NCI-H1105 treated with DMSO at 0.1 percent for 48 hours (cell line): ENCODE measurements around the gene SLC66A2.
"Not testable (repeated sequence)": the region's sequence is repeated elsewhere in the genome, so short reads cannot be mapped to it uniquely, and the experiment has no call there.

Experiments used
- DNase-seq: peaks from one replicate; lab custom pipeline; 2025; lab: John Stamatoyannopoulos, UW

The SLC66A2 gene

GRCh38 chr18:79866889-79867574 lies 84.4 kb downstream of the SLC66A2 start:
- no peak for DNase-seq

- DNase-seq = not testable (repeated sequence)
Observed at GRCh38 chr18:79865951-79866350, 85.5 kb downstream of the SLC66A2 start.

- not testable (repeated sequence) for DNase-seq
Observed at GRCh38 chr18:79864955-79865354, 86.5 kb downstream of the SLC66A2 start.

DNA sequence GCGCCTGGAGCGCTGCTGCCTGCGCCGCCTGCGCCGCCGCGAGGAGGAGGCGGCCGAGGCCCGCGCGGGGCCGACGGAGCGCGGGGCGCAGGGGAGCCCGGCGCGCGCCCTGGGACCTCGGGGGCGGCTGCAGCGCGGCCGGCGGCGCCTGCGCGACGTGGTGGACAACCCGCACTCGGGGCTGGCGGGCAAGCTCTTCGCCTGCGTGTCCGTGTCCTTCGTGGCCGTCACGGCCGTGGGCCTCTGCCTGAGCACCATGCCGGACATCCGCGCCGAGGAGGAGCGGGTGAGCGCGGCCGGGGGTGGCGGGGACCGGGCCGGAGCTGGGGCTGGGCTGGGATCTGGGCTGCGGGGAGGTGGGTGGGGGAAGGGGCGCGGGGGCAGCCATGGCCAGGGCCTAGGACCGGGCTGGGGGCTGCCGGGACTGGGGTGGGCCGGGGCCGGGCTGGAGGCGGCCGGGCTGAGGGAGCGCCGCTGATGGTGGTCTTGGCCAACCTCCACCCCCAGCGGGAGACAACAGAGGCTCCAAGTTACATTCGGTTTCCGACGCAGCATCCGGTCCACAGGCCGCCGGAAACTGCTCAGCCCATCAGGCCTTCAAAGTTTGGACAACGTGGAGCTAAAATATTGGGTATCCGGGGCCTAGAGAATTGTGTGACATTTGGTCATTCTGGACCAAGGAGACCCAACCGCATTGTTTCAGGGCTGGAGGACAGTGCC lies 87.3 kb downstream of the SLC66A2 start:
- no peak for DNase-seq

DNA sequence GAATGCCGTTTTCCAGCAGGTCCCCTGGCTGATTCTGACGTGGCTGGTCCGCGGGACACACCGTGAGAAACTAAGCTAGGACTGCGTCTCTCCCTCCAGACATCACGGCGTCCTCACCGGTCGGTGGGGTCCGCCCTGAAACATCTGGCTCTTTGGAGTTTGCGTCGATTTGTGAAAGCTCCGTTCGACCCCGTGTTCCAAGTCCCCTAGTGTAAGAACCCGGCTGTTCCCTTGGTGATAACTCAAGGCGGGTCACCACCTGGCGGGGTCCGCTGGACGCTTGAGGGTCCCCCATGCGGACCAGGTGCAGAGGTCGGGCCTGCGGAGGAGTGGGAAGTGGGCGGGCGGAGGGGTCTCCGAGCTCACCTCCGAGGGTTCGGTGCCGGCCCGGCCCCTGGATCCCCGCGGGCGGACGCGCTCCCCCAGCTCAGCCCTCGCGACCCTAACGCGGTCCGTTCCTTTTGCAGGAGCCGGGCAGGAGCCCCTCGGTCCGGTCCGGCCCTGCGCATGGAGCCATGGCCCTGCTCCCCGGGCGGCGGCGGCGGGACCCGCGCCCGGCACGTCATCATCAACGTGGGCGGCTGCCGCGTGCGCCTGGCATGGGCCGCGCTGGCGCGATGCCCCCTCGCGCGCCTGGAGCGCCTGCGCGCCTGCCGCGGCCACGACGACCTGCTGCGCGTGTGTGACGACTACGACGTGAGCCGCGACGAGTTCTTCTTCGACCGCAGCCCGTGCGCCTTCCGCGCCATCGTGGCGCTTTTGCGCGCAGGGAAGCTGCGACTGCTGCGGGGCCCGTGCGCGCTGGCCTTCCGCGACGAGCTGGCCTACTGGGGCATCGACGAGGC lies 88.1 kb downstream of the SLC66A2 start:
- DNase-seq = no peak

- DNase-seq = no peak
Observed at GRCh38 chr18:79862562-79862961, 88.9 kb downstream of the SLC66A2 start.

- no peak for DNase-seq
Observed at GRCh38 chr18:79861687-79862086, 89.8 kb downstream of the SLC66A2 start.

- no peak for DNase-seq
Observed at GRCh38 chr18:79859314-79859713, 92.1 kb downstream of the SLC66A2 start.

DNA sequence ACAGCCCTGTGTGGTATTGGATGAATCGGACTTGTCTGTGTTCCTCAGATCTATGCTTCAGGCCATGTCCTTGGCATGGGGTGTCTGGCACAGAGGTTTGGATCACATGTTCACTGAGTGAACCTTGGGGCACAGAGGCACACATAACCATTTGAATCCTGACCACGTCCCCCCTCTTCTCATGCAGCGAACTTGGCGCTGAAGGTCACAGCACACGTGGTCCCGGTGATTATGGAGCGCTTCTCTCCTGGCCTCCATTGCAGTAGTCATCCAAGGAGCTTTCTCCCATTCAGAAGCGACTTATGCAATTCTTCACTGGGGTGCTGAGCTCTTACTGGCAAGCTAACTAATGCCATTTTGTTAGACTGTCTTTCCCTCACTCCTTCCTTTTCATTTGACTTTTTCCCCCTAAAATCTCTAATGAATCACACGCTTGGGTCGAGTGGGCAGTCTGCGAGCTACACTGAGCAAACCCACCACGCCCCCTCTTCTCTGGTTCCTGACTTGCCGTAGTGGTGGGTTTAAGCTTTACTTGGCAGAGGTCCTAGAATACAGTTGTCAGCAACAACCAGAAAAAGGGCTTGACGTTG lies 94.3 kb downstream of the SLC66A2 start:
- peak; percentile 79 for DNase-seq

DNA sequence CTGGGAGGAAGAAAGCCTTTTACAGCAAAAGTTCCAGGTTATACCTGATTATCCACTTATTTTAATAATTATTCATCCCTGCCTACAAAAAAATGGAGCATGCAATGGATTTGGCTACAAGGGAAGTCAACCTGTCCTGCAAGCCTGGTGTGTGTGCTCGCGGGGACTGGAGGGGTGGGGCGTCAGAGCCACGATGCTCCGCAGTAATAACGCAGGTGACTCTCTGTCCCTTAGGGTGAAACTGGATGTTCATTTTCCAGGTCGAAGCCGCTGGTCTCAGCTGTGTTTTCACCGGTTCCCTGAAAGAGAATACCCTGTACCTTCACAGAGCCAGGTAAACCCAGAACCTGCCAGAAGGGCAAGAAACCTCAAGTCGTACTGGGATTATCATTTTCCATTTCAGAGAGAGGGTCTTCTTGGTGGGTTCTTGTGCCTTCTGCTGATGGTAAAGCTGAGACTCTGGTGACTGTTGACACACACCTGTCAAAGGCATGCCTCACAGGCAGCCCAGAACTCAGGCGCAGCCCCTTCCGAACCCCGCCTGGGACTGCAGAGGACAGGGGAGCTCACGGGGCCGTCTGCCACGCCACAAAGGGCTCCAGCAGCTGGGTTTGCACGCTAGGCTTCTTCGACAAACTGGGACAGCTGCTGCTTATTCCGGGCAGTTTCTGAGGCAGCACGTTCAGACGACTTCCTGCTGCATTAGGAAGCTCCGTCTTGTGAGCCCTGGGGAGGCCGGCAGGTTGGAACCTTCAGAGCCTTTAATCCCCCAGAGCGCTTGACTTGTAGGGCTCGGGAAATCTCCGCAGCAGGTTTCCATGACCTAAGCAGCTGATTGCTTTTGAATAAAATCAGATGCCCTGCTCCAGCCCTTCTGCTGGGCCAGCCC lies 95.1 kb downstream of the SLC66A2 start:
- no peak for DNase-seq

DNA sequence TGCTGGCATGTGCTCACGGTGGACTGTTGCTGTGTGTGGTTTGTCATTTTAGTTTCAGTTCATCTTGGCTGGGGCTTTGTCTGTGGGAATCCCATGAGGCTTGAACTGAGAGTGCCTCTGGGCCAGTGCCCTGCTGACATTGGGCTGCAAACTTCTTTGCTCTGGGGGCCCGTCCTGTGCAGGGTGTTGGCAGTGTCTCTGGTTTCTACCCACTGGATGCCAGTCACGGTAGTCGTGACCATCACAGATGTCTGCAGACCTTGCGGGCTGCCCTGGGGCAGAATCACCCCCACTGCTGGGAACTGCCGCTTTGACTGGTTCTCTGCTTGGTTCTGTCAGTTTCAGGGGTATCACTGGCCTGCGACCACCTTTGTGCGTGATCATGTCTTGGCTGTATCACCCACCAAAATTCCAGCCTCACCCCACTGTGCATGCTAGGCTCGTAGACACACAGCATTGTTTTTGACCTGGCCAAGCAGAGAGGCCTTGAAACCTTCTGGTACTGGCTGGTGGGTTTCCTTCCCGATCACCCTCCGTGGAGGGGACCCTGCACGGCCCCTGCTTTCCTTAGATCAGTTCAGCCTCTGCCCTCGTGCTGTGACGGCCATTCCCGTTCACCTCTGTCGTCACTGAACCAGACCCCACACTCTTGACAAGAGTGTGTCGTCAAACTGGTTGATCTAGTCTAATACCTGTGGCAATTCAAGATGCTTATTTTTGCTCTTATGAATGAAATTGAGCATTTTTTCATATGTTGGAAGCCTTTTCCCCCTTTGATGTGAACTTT lies 96.1 kb downstream of the SLC66A2 start:
- no peak for DNase-seq

DNA sequence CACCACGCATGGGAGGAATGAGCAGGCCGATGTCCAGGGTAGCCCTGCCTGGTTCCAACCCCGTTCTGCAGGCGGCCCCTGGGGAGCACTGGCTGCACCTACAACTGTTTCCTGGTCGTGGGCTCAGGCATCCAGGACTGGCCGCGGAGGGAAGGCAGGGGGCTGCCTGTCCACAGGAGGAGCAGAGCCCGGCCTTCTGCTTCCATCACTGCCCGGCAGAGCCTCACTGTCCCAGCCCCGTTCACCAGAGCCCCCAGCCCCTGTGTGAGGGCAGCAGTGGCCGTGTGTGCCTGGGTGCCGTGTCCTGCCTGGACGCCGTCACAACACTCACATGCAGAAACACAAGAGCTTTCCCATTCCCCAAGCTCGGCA lies 97.5 kb downstream of the SLC66A2 start:
- no peak for DNase-seq

DNA sequence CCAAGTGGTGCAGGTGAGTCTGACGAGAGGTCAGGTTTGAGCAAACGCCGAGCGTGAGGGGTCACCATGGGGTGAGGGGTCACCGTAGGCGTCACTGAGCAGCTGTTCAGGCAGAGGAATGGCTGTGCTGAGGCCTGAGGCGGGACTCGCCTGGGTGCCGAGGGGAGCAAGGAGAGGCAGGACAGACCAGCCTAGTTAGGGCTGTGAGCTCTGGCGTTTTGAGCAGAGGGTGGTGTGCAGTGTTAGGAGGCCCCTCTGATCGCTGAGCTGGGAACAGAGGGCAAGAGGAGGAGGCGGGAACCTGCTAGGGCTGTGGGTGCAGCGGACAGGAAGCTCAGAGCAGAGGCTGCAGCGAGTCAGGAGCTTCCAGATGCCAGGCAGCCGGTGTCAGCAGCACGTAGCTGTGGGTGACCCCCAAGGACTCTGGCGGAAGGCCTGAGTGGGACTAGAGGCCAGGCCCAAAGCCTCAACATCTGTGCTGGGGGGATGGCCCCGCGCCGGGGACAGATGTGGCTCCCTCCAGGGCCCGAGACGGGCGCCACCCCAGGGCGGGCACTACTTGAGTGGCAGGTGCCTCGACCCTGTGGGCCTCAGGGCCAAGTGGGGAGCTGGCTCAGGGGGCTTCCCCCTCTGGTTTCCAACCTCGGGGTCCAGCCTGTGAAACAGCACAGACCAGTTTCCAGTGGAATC lies 98.0 kb downstream of the SLC66A2 start:
- DNase-seq = no peak

DNA sequence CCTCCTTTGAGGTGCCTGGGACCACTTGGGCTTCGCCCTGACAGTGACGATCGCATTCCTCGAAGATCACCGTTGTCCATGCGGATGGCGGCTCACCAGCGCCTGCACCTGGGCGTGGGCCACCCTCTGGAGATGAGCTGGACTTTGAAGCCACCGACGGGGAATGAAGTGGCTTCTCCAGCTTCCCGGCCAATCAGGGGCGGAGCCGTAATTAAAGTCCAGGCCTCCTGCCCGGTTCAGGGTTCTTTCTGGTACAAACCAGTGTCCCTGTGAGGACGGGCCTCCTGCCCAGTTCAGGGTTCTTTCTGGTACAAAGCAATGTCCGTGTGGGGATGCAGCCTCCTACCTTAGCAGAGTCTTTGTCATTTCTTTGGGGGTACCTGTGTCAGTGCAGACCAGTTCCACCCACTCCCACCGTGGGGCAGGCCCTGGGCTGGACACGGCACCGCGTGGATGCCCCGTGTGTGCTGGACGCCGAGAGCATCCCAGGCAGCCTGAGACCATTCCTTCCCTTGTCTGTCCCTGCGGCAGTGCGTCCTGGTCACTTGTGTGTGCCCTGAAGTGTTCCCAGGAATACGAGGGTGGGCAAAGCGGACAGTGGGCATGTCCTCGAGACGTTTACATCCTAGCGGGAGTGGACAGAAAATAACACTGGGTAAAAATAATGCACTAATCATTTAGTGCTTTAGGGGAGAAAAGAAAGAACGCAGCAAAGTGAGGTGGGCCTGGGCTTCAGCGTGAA lies 98.7 kb downstream of the SLC66A2 start:
- DNase-seq = no peak
